Measurements from ENCODE around the gene ARSG.

The ARSG gene

GRCh38 chr17:68433211-68433610, 141.9 kb downstream of the ARSG start:
- no peak for DNase-seq

DNA sequence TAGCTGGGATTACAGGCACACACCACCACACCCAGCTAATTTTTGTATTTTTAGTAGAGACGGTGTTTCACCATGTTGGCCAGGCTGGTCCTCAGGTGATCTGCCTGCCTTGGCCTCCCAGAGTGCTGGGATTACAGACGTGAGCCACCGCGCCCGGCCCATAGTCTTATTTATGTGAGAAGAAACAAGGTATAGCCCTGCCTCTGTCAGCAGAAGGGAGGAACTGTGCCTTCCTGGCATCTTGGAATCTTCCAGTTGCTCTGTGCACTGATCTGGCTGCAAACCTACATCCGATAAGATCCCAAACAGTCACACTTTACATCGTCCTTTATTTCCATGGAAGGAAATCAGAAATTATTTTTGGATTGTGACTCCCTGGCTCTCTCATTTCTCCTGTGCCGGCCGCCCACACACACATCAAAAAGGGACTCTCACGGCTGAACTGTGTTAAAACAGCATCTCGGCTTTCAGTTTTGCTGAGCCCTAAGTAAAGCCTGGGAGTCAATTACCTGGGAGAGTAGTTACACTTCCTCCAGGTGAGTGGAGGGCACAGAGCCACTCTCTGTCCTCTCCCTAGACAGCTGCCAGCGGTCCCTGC, 142.7 kb downstream of the ARSG start:
- no peak for DNase-seq

DNA sequence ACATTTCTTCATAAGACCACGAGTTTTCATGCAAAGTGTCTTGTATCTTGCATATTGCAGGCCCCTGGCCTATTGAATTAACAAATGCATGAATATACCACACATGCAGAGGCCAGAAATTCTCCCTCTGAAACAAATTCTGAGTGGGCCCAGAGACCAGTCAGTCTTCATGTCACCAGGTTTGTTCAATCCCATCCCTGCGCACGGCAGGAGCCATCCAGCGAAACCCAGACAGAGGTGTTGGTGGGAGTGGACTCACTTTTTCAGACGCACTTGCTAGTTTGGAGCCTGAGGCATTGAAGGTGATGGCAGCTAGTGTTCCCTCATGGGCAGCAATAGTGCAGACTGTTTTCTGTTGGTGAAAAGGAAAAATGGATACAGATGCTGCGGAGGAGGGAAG, 144.1 kb downstream of the ARSG start:
- no peak for DNase-seq

GRCh38 chr17:68435876-68436842, 144.9 kb downstream of the ARSG start:
- DNase-seq, result peak; percentile 93

GRCh38 chr17:68437979-68438822, 146.9 kb downstream of the ARSG start:
- no peak for DNase-seq

DNA sequence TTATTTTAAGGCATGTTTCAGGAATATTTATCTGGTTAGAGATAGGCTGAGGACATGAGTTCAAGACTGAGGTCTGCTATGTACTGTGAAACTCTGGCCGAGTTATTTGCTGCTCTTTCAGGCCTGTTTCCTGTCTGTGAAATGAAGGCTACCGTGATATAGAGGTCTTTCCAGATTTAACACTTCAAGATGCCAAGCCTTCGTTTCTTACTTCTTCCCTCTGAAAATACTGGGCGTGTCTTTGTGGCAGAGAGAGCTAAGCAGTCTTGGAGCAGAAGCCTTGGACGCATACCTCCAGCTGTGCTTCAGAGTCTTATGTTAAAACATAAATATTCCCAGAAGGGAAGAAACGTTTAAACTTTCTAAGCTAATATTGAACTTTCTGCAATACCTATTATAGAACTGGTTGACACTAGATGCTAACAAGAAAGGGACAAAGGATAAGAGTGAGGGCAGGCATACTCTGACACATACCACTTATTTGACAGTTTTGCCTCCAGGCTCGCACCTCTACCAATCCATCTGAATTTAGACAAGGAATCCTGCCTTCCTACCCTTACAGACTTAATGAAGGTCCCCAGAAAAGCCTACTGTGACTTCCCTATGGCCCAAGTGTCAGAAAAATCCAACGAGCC, 148.5 kb downstream of the ARSG start:
- no peak for DNase-seq

- DNase-seq, result no peak
Observed at GRCh38 chr17:68440526-68440925, 149.2 kb downstream of the ARSG start.

DNA sequence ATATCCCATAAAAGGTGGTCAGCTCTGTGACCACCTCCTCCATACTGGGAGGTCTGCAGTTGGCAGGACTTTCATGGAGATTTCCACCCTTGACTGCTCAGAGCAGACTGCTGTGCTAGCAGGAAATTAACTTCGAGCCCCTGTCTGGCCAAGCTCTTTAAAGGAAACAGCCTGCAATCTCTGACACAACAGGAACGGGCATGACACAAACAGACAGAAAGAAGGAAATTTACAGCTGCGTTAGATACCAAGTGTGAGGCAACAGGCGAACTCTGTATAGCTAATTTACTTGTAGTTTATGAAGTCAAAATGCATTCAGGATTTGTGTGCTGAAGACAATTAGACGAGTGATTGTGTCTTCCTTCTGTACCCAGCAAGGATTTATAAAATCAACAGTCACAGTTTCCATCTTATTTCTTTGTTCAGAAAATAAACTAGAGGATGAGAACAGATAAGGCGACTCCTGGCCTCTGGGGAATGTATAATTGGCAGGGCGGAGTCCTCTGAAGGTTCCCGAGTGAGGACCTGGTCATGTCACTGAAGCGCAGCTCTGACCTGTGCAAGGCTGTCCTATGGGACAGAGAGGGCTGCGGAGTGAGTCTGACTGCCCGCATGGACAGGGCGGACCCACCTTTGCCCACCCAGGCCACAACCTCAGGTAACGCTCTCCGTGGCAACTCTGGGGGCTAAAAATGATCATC, 149.9 kb downstream of the ARSG start:
- DNase-seq, result no peak

DNA sequence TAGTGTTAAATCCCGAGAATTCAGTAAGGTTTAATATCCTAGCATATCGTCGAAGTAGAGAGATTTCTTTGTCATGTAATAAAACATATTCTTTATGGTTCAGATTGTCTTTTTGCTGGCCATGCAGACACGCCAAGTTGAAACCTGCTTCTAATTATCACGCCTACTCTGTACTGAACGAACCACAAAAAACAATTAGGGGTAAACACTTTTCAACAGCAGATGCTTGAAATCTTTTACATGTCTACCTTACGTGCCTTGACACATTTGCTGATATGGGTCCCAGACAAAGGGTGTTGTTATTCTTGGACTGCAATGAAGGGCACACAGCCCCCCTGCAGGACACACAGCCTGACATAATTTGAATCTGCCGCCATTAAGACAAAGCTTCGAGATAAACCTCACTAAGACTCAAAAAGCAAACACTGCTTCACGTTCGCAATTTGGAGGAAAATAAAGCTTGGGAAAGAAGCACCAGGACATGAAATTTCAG, 152.7 kb downstream of the ARSG start:
- peak; percentile 26 for DNase-seq

DNA sequence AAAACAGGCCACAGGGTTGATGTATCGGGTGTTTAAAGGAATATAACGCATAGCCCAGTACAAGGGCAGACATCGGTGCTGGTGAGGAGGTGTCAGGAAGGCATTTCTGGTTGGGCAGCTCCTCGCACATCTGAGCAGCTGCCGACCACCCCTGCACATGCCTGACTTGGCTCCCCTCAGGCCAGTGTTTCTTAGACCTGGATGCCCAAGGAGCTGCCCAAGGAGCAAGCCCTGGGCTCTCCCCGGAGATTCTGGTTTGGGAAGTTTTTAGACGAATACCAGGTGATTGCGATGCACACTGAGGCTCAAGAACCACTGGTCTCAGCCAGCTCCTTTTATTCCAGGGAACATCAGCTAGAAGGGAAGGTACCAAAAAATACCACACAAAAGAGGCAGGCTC, 154.4 kb downstream of the ARSG start:
- no peak for DNase-seq

- DNase-seq, result peak; percentile 51
Observed at GRCh38 chr17:68446626-68447041, 155.3 kb downstream of the ARSG start.

- no peak for DNase-seq
Observed at GRCh38 chr17:68449021-68449739, 157.9 kb downstream of the ARSG start.

GRCh38 chr17:68450391-68450790, 159.1 kb downstream of the ARSG start:
- DNase-seq, result no peak

GRCh38 chr17:68450801-68451200, 159.5 kb downstream of the ARSG start:
- DNase-seq, result no peak

GRCh38 chr17:68451670-68452354, 160.5 kb downstream of the ARSG start:
- DNase-seq, result no peak

DNA sequence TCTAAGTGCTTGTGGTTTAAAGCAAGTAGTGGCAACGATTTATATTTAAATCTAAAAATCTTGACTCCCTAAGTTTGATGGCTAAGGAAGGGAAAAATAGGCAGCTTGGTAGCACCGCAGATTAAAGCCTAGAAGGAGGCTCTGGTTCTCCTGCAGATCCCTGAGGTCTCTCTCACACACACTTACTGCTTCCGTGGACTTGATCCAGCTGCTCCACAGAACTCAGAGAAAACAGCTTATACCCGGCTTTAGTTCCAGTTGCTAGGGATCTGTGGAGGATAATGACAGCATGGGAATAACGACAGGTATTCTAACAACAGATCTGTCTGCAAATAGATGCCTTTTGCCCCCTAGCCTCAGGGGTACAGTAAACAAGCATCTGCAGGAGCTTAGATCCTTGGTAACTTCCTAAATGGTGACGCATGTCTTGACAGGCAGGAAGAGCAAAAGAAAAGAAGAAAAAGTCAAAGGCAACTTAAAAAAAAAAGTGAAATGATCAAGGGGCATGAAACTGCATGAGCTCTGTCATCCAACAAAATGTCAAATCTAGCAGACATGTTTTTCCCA, 161.5 kb downstream of the ARSG start:
- DNase-seq, result no peak

GRCh38 chr17:68453991-68454665, 162.8 kb downstream of the ARSG start:
- no peak for DNase-seq

- DNase-seq, result no peak
Observed at GRCh38 chr17:68455901-68456338, 164.6 kb downstream of the ARSG start.

DNA sequence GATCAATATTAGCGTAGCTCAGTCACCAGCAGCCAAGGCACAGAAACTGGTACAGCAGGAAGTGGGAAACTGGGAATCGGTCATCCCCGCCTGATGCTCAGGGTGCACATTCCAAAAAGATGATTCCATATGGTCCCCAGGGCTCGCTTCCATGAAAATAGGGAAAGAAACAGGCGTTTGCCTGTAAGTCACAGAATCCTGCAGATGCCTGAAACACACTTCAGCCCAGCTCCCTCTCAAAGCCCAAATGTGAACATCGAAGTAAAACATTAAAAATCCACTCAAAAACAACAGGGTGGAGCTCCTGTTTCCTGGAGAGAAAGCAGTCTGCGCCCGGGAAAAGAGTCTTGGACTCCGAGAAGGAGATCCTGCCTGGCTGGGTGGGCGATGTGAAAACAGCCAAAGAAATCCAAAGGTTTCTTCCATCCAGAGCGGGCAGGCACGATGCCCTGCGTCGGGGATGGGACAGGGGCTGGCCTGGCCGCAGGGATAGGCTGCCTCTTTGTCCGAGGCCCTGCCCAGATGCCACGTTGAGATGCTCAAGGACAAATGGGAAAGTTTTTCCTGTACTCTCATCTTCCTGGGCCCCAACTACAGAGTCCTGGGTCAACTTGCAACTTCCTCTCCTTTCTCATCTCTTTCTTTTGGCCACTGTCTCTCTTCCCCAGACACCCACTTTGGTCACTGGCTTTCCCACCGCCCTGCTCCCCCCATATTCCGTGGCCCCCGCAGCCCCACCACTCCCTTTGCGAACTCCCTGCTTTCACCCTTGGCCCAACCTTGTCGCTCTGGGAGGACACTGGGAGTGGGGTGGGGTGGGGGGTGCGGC, 165.3 kb downstream of the ARSG start:
- peak; percentile 83 for DNase-seq

Measured in eye (tissue), 1 donor.